Osteocyte (in vitro differentiated cells): ENCODE results near the gene MED8. TPM values are rescaled to one million over a fixed set of nuclear protein-coding genes. Genes with fewer than 3 reads are reported as not detected.

Experiments used
- DNase-seq: peaks from one replicate; pipeline ENCODE4 v3.0.0; 2021; ENCODE audit warnings: mixed read lengths; ENCODE audit not compliant: unreplicated experiment; ENCODE audit errors: extremely low spot score
- H3K27ac Mint-ChIP-seq: one replicate; pipeline ENCODE4 v1.8.0; 2021; ENCODE audit warnings: mild to moderate bottlenecking, mixed read lengths; ENCODE audit not compliant: unreplicated experiment
- H3K27me3 Mint-ChIP-seq: one replicate; pipeline ENCODE4 v1.8.0; 2021; ENCODE audit warnings: mixed read lengths; ENCODE audit not compliant: unreplicated experiment
- H3K36me3 Mint-ChIP-seq: one replicate; pipeline ENCODE4 v1.8.0; 2021; ENCODE audit warnings: mixed read lengths; ENCODE audit not compliant: unreplicated experiment
- H3K4me1 Mint-ChIP-seq: one replicate; pipeline ENCODE4 v1.8.0; 2021; ENCODE audit warnings: mixed read lengths; ENCODE audit not compliant: unreplicated experiment
- H3K4me3 Mint-ChIP-seq: one replicate; pipeline ENCODE4 v1.8.0; 2021; ENCODE audit warnings: mild to moderate bottlenecking, moderate library complexity, mixed read lengths; ENCODE audit not compliant: unreplicated experiment
- H3K9me3 Mint-ChIP-seq: one replicate; pipeline ENCODE4 v1.8.0; 2021; ENCODE audit warnings: mixed read lengths; ENCODE audit not compliant: unreplicated experiment
- CTCF ChIP-seq: fragments of 200-600 bp; sonication (generic); IDR thresholded peaks from 2 replicates; pipeline ENCODE4 v1.5.0; 2021; ENCODE audit warnings: antibody characterized with exemption, mild to moderate bottlenecking, moderate library complexity
- total RNA-seq: library from RNA; stranded (reverse); gene quantifications from 2 replicates; pipeline ENCODE4 v1.2.1, GENCODE V29; 2021

MED8 gene
- total RNA-seq, 1 donor from 2014 or later = 40.4 TPM

GRCh38 chr1:43352881-43353280, 36.7 kb downstream of the MED8 start:
- TF ChIP-seq CTCF = no peak
- no peaks in the 10 kb centered on the region for H3K9me3 Mint-ChIP-seq
- H3K27me3 Mint-ChIP-seq = peaks cover 1% of the 10 kb centered on the region
- peaks cover 16% of the 10 kb centered on the region for H3K4me1 Mint-ChIP-seq
- no peak overlapping the region for H3K27ac Mint-ChIP-seq
- DNase-seq = no peak
- no peaks in the 10 kb centered on the region for H3K36me3 Mint-ChIP-seq
- no peak overlapping the region for H3K4me3 Mint-ChIP-seq

- Mint-ChIP-seq H3K27me3 (peaks cover 5% of the 10 kb centered on the region), H3K9me3 (no peaks in the 10 kb centered on the region)
- DNase-seq = no peak
These were observed 37.3 kb downstream of the MED8 start for GRCh38 chr1:43352351-43352705.

GRCh38 chr1:43351421-43352350, 37.9 kb downstream of the MED8 start:
- TF ChIP-seq CTCF = no peak
- Mint-ChIP-seq H3K4me3 (no peak overlapping the region), H3K9me3 (no peaks in the 10 kb centered on the region), H3K36me3 (no peaks in the 10 kb centered on the region), H3K27ac (no peak overlapping the region), H3K27me3 (peaks cover 5% of the 10 kb centered on the region), H3K4me1 (peaks cover 14% of the 10 kb centered on the region)
- DNase-seq = no peak

More at GRCh38 chr1:43352351-43352705, 37.3 kb downstream of the MED8 start:
- H3K4me3 Mint-ChIP-seq = no peak overlapping the region
- H3K27ac Mint-ChIP-seq = no peak overlapping the region
- peaks cover 14% of the 10 kb centered on the region for H3K4me1 Mint-ChIP-seq
- no peaks in the 10 kb centered on the region for H3K36me3 Mint-ChIP-seq
- no peak for TF ChIP-seq CTCF

- peaks cover 14% of the 10 kb centered on the region for H3K4me1 Mint-ChIP-seq
- H3K4me3 Mint-ChIP-seq = no peak overlapping the region
- H3K27me3 Mint-ChIP-seq = peaks cover 5% of the 10 kb centered on the region
- H3K36me3 Mint-ChIP-seq = no peaks in the 10 kb centered on the region
- no peak overlapping the region for H3K27ac Mint-ChIP-seq
- no peak for DNase-seq
- TF ChIP-seq CTCF = no peak
- no peaks in the 10 kb centered on the region for H3K9me3 Mint-ChIP-seq
These were observed 38.6 kb downstream of the MED8 start for GRCh38 chr1:43350976-43351375.

GRCh38 chr1:43349594-43350306, 39.9 kb downstream of the MED8 start:
- Mint-ChIP-seq H3K4me3 (peak overlapping the region; percentile 61), H3K27ac (peak overlapping the region; percentile 32), H3K36me3 (no peaks in the 10 kb centered on the region), H3K9me3 (no peaks in the 10 kb centered on the region), H3K4me1 (peaks cover 14% of the 10 kb centered on the region), H3K27me3 (peaks cover 5% of the 10 kb centered on the region)
- DNase-seq = no peak
- TF ChIP-seq CTCF = no peak
